Subcutaneous abdominal adipose tissue (tissue), 5 donors: ENCODE data around the gene C1QTNF2.

ENCODE experiments used
- H3K27ac ChIP-seq: one replicate; pipeline ENCODE4 v1.7.0; 2013; ENCODE audit warnings: low read depth, mild to moderate bottlenecking, inconsistent platforms, low read length, moderate library complexity
- H3K27me3 ChIP-seq, 5 donors: one replicate each; pipeline ENCODE4 v1.7.0; 2013; ENCODE audit warnings: low read length in 5 of 5, inconsistent platforms in 1 of 5; ENCODE audit not compliant: control insufficient read depth in 5 of 5, insufficient read depth in 4 of 5
- H3K36me3 ChIP-seq, 5 donors: one replicate each; pipeline ENCODE4 v1.7.0; 2013; ENCODE audit warnings: low read length in 5 of 5; ENCODE audit not compliant: control insufficient read depth in 5 of 5, insufficient read depth in 5 of 5
- H3K4me1 ChIP-seq, 5 donors: one replicate each; pipeline ENCODE4 v1.7.0; 2013; ENCODE audit warnings: low read length in 5 of 5, mild to moderate bottlenecking in 3 of 5, moderate library complexity in 1 of 5; ENCODE audit not compliant: control insufficient read depth in 5 of 5, insufficient read depth in 5 of 5
- H3K4me3 ChIP-seq, 5 donors: one replicate each; pipeline ENCODE4 v1.7.0; 2013; ENCODE audit warnings: low read length in 5 of 5, low read depth in 1 of 5
- H3K9ac ChIP-seq, 5 donors: one replicate each; pipeline ENCODE4 v1.7.0; 2013; ENCODE audit warnings: low read length in 5 of 5, mild to moderate bottlenecking in 4 of 5, moderate library complexity in 3 of 5
- H3K9me3 ChIP-seq, 5 donors: one replicate each; pipeline ENCODE4 v1.7.0; 2013; ENCODE audit warnings: low read length in 5 of 5; ENCODE audit not compliant: control insufficient read depth in 5 of 5
- donor health status: healthy.
- donor health status: healthy.
- donor health status: healthy.
- donor health status: healthy.
- donor health status: healthy.

The C1QTNF2 gene

DNA sequence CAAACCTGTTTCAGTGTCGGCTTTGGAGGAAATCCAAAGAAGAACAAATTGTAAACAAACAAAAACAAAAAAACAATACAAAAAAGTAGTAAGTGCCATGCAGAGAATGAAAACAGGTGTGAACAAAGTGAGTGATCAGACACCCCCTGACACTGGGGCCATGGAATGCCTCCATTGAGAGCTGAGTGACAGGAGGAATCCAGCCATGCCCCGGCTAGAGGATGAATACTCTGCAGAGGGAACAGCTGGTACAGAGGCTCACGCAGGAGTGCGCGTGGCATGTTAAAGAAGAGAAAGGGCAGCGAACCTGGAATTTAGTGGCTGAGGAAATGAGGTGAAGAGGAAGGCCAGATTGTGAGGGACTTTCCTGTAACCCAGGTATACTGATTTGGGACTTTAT, 42.6 kb downstream of the C1QTNF2 start:
- H3K27me3 ChIP-seq: no peaks in the 10 kb centered on the region
- no peak overlapping the region for H3K27ac ChIP-seq
- H3K9me3 ChIP-seq: no peaks in the 10 kb centered on the region
- peaks cover 0 to 11% (median 4%) of the 10 kb centered on the region in 5 donors for H3K4me1 ChIP-seq
- no peak overlapping the region for H3K4me3 ChIP-seq
- no peaks in the 10 kb centered on the region for H3K36me3 ChIP-seq
- H3K9ac ChIP-seq: no peak overlapping the region

DNA sequence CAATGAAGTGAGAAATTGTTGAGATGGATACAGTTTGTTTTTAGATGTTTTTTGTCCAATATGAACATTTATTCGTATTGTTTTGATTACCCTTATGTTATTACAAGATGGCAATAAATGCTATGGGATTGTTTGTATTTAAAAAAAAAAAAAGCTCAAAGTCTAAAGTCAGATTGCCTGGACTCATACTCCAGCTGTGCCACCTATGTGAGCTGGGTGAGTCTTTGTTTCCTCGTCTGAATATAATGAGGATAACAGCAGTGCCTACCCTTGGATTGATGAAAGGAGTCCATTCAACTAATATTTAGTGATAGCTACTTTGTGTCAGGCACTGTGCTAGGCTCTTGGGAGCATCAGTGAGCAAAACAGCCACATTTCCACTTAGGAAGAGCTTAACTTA, 43.4 kb downstream of the C1QTNF2 start:
- Histone ChIP-seq H3K36me3 (no peaks in the 10 kb centered on the region), H3K9ac (no peak overlapping the region), H3K27me3 (no peaks in the 10 kb centered on the region), H3K4me1 (peaks cover 0 to 11% (median 4%) of the 10 kb centered on the region in 5 donors), H3K27ac (no peak overlapping the region), H3K4me3 (no peak overlapping the region), H3K9me3 (no peaks in the 10 kb centered on the region)

DNA sequence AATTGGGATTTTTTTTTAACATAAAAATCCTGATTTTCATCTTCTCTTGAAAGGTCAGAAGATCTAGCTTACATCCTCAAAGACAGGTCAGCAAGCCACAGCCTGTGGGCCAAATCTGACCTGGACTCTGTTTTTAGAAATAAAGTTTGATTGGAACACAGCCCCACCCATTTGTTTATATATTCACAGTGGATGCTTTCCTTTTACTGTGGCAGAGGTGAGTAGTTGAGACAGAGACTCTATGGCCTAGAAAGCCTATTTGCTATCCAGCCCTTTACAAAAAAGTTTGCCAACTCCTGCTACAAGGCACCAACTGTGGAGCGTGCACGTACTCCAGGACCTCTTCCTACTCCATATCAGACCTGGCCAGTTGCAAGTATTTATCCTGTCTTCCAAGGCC, 44.7 kb downstream of the C1QTNF2 start:
- no peaks in the 10 kb centered on the region for H3K36me3 ChIP-seq
- no peak overlapping the region for H3K27ac ChIP-seq
- no peaks in the 10 kb centered on the region for H3K9me3 ChIP-seq
- no peak overlapping the region for H3K9ac ChIP-seq
- peaks cover 0 to 11% (median 4%) of the 10 kb centered on the region in 5 donors for H3K4me1 ChIP-seq
- H3K27me3 ChIP-seq: peaks cover 0 to 3% (median 0%) of the 10 kb centered on the region in 5 donors
- no peak overlapping the region for H3K4me3 ChIP-seq

DNA sequence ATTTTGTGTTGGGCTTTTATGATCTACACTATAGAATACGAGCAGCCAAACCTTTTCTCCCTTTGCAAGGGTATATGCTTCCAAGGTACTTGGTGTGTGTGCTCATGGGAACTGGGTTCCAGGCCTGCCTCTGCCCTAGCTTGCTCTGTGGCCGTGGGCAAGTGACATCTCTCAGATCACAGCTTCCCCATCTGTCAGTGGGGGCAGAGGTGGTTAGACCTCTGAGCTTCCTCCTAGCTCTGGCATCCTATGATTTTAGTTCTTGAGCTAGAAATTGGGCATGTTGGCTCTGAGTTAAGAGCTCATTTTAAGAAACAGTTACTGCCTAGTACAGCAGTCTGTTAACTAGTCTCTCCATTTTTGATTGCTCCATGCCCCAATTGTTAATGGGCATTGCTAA, 45.5 kb downstream of the C1QTNF2 start:
- Histone ChIP-seq H3K9me3 (no peaks in the 10 kb centered on the region), H3K36me3 (no peaks in the 10 kb centered on the region), H3K4me1 (peaks cover 0 to 11% (median 4%) of the 10 kb centered on the region in 5 donors), H3K9ac (no peak overlapping the region), H3K4me3 (no peak overlapping the region), H3K27ac (no peak overlapping the region), H3K27me3 (peaks cover 0 to 3% (median 0%) of the 10 kb centered on the region in 5 donors)

DNA sequence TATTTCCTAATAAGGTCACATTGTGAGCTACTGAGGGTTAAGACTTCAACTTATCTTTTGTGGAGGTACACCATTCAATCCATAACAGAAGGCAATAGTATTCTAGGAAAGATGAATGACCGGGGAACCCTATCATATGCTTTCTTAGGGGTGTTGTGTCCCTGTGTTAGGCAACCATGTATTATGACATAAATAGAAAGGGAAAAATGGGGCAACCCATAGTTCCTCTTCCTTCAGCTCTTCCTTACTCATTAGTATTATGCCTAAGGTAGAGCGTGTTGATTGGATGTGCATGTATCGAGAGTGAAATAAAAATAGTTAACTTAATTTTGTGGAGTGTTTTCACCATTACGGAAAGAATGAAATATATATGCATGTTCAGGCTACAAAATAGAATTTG, 52.0 kb downstream of the C1QTNF2 start:
- no peaks in the 10 kb centered on the region for H3K4me1 ChIP-seq
- no peak overlapping the region for H3K9ac ChIP-seq
- no peaks in the 10 kb centered on the region for H3K9me3 ChIP-seq
- no peak overlapping the region for H3K4me3 ChIP-seq
- no peak overlapping the region for H3K27ac ChIP-seq
- H3K27me3 ChIP-seq: peaks cover 0 to 3% (median 0%) of the 10 kb centered on the region in 5 donors
- H3K36me3 ChIP-seq: no peaks in the 10 kb centered on the region

DNA sequence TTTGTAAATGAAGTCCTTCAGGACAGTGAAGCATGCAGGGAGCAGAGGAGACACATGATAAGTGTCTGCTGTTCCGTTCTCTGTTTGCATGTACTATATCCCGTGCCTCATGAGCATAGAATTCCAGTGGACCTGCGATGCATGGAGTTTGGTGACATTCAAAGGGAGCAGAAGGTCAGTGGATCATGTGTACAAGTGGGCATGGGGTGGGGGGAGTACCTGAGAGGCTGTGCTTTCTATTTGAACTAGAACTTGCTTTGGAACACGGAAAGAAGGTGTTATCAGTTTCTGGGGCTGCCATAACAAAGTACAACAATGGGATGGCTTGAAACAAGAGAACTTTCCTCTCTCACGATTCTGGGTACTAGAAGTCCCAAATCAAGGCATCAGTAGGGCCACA, 53.0 kb downstream of the C1QTNF2 start:
- Histone ChIP-seq H3K27me3 (peaks cover 0 to 9% (median 5%) of the 10 kb centered on the region in 5 donors), H3K36me3 (no peaks in the 10 kb centered on the region), H3K9ac (no peak overlapping the region), H3K4me3 (no peak overlapping the region), H3K9me3 (no peaks in the 10 kb centered on the region), H3K4me1 (peaks cover 0 to 7% (median 6%) of the 10 kb centered on the region in 5 donors), H3K27ac (no peak overlapping the region)

DNA sequence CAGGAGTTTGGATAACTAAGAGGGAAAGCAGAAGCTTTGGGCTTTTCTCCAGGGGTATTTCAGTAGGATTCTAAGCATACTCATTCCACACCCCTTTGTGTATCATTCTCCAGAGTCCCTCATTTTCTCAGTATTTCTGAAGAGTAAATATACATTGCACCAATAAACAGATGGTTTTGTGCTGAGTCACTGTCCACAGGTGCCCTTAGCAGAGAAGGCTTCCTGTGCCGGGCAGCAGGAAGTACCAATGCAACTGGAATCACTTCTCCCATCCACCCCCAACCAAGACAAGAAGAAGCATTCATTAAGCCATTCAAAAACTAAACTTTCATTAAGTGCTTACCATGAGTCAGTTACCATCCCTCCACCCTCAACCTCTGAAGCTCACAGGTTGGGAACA, 54.5 kb downstream of the C1QTNF2 start:
- Histone ChIP-seq H3K4me3 (no peak overlapping the region), H3K4me1 (peaks cover 0 to 16% (median 13%) of the 10 kb centered on the region in 5 donors), H3K9me3 (no peaks in the 10 kb centered on the region), H3K36me3 (no peaks in the 10 kb centered on the region), H3K27ac (no peak overlapping the region), H3K27me3 (peaks cover under 1 to 18% (median 9%) of the 10 kb centered on the region in 5 donors), H3K9ac (no peak overlapping the region)

DNA sequence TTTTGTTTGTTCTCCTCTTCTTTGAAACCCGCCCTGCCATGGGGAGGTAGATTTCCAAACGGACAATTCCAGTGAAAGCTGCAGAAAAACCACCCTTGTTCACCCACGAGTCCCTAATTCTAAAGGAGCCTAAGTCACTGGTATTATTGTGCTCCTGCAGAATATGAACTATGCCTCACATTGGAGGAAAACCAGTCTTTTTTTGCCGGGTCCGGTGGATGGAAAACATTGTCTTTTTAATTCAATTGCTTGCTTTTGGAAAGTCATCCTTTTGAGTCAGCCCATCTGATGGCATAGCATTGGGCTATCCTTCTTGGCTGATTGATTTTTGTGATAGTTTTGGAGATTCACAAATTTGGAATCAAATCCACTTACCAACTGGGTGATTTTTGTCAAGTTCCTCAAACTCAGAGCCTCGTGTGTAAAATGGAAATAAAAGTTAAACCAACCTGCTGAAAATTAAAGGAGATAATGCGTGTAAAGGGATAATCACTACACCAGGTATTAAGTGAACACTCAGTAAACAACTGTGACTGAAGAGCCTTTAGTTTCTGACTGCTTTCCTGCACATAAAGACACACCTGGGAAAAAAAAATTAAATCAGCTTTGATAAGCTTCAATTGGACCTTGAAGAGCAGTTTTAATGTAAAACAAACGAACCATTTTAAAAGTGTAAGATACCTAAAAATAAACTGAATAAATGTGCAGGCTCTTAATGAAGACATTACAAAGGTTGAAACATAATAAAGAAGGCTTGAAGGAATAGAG, 57.3 kb downstream of the C1QTNF2 start:
- Histone ChIP-seq H3K4me3 (peak overlapping the region in 3 of 5 donors; percentile 65 to 70 (median 69)), H3K9me3 (no peaks in the 10 kb centered on the region), H3K27ac (no peak overlapping the region), H3K36me3 (no peaks in the 10 kb centered on the region), H3K27me3 (peaks cover 3 to 23% (median 11%) of the 10 kb centered on the region in 5 donors), H3K9ac (no peak overlapping the region), H3K4me1 (peaks cover 0 to 16% (median 13%) of the 10 kb centered on the region in 5 donors)

DNA sequence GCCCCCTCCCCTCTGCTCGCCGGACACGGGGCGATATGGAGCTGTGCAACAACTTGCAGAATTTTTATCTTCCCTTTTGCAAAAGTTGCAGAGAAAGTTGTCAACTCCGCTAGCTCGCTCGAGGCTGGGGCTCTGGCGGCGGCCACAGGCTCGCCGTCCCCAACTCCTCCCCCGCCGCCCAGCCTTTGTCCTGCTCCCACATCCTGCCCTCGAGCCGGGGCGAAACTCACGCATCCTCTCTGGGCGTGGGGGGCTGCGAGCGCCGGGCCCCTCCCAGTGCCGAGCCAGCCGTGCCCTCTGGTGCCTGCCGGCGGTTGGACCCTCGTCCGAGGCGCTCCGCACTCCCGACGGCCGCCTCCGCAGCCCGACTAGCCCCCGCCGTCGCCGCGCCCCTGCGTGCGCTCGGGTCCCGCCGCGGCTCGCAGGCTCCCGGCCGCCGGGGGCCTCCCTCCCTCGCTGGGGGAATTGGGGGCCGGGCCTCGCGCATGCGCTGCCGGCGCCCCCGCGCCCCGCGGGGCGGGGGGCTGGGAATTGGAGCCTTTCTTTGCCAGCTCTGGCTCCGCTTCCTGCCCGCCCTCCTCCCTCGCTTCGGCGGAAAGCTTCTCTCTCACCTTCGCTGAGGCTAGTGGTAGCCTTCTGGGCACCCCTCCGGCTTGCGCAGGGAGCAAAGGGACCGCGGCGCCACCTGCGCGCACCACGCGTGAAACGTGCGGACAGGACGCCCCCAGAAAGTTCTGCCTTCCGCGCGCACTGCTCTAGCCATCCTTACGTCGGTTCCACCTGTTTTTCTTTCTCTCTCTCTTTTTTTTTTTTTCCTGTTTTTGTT, 58.1 kb downstream of the C1QTNF2 start, which contains the start of gene CCNJL:
Gene CCNJL, minus strand, starts transcription at position 431 of the 826 bp plus-strand sequence. CDS start 641 bp downstream, outside the sequence.
- Histone ChIP-seq H3K36me3 (no peaks in the 10 kb centered on the region), H3K9me3 (no peaks in the 10 kb centered on the region), H3K4me3 (peak within 1 kb of the TSS in 4 of 5 donors; percentile 62 to 70 (median 67)), H3K27ac (no peak within 1 kb of the TSS), H3K4me1 (peaks cover 0 to 16% (median 13%) of the 10 kb centered on the region in 5 donors), H3K9ac (peak within 1 kb of the TSS in 1 of 5 donors; percentile 22), H3K27me3 (peaks cover 3 to 27% (median 11%) of the 10 kb centered on the region in 5 donors)
